ENCODE data around the gene ACSS3.

DNA sequence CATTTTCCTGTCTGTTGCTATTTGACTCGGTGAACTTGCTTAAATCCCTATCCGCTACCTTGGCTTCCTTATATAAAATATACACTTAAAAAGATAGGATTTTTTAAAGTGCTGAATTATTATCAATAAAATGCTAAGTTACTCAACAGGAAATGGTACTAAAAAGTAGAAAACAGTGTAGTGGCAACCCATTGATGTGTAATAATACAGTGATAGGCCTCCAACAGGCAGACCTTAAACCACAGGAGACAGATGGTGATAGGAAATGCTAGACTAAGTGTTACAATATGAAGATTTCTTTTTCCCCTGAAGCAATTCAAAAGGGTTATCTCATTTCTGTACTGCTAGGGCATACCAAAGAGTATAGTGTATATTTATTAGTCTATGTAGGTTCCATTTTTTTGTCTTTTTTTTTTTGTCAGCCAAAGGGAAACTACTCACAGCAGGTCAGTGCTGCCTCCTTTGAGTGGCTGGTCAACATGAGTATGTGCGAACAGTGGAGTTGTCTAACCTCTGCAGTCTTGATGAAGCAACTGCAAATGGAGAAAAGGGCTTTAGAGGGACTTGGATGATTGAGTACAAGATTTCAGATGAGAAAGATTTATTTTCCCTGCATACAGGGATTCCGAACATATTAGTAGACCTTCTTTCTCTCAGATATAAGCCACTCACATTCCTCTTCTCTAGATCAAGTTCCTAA lies 183.8 kb downstream of the ACSS3 start:
- TF ChIP-seq, protein P1, sequence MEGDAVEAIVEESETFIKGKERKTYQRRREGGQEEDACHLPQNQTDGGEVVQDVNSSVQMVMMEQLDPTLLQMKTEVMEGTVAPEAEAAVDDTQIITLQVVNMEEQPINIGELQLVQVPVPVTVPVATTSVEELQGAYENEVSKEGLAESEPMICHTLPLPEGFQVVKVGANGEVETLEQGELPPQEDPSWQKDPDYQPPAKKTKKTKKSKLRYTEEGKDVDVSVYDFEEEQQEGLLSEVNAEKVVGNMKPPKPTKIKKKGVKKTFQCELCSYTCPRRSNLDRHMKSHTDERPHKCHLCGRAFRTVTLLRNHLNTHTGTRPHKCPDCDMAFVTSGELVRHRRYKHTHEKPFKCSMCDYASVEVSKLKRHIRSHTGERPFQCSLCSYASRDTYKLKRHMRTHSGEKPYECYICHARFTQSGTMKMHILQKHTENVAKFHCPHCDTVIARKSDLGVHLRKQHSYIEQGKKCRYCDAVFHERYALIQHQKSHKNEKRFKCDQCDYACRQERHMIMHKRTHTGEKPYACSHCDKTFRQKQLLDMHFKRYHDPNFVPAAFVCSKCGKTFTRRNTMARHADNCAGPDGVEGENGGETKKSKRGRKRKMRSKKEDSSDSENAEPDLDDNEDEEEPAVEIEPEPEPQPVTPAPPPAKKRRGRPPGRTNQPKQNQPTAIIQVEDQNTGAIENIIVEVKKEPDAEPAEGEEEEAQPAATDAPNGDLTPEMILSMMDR (conservative IDR thresholded peaks at IDR 0.05; ENCODE audit: low read depth, low read length) = 0 out of 2 replicates have a peak, but pooled peaks have one; percentile 14
- no peak for TF ChIP-seq EZH2 (IDR thresholded peaks at IDR 0.05; ENCODE audit: borderline replicate concordance, low read depth, low read length, poor library complexity, severe bottlenecking)

Data from A673 (cell line).